Stromal cell of bone marrow (primary cell): ENCODE measurements around the gene PIK3C2B.

ENCODE experiments used
- DNase-seq: peaks from one replicate; pipeline ENCODE4 v3.0.0-alpha.2; 2012; ENCODE audit warnings: low read depth

The PIK3C2B gene

DNA sequence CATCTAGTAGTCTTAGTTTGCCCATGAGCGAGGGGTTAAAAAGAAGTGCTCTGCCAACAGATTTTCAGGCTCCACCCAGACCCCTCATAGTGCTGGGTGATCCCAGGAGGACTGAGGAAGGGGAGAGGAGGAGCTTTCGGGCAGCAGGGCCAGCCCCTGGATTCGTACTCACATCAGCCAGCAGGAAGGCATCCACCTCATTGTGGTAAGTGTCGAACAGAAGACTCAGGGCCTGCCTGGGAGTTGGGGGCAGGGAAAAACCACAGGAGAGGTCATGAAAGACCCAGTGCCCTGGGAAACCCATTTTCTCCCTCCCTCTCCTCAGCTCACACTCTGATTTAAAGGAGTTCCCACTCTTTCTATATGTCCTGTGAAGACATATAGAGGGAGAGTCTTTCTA, 34.9 kb downstream of the PIK3C2B start:
- no peak for DNase-seq

DNA sequence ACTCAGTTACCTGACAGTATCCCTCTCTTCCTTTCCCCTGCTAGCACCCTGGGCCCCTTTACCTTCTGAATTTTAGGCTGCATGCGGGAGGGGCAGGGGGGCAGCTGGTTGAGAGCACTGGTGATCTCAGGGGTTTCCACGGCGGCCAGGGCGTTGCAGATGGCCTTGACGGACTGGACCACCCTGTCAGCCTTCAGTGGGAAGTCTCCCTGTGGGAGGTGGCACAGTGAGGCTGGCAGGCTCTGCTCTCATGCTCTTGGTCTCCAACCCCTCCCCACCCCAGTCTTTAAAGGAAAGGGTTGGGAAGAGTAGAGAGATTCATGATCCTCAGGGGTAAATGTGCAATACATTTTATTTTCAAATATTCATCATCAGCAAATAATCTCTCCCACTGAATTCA, 36.9 kb downstream of the PIK3C2B start:
- no peak for DNase-seq

DNA sequence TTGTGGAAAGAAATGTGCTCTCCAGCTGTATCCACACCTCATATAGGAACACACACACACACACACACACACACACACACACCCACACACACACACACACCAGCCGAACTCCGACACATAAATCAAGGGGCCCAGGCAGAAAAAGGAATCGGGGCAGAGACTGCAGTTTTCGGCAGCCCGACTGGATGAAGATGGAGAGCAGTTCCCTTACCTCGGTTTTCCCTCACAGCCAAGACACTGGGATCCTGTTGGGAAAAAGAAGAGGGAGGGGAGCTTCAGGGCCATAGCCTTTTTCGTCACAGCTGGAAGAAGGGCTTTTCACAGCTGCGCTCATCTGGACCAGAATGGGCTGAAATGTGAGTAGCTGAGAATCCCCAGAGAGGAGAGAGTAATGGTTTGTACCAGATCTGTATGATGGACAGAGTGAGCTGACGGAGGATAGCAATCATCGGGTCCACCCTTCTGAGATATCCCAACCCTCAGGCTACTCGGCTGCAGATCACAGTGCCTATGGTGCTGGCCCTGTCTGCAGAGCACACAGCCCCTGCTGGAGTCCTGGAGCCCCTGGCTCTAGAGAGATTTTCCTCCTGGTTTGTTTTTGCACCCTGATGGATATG, 37.7 kb downstream of the PIK3C2B start:
- DNase-seq, result no peak

DNA sequence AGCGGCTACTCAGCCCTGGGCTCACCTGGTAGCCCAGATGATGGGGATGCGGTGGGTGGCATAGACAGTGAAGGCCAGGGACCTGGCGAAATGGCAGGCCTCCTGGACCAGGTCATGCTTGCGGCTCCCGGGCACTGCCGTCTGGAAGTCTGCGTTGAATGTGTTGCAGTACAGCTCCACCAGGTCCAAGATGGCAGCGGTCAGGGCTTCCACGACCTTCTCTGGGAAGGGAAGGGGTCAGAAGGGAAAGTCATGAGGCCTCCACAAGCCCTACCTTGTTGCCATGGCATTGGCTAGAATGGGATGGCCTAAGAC, 38.8 kb downstream of the PIK3C2B start:
- no peak for DNase-seq

DNA sequence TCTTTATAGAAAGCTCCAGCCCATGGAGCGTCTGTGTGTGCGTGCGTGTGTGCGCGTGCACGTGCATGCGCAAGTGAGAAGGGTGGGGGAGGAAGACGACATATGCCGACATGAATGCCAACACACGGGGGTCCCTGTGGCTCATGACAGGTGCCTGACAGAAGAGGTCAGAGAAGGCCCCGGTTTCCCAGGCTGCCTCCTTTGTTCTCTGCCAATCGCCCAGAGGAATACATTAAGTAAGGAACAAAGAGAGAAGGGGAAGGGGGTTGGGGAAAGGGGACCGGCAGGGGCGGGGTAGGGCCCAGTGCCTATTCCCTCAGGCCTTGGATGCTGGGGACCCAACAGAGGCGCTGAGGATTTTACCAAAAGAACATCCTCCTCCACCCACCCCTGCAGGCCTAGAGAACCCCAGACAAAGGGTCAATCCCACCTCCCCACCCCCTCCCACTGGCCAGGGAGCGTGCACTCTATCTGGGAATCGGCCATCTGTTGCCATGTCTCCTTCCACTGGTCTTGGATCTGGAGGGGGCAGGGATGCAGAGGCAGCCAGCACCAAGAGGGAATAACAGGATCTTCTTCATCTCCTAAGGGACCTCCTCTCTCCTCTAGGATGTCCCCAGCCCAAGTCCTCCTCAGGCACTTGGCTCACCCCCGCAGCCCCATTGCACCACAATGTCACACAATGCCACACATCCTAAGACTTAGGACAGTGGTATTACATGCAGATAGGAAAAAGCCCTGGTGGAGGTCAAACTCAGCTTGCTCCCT, 39.4 kb downstream of the PIK3C2B start:
- DNase-seq, result no peak

DNA sequence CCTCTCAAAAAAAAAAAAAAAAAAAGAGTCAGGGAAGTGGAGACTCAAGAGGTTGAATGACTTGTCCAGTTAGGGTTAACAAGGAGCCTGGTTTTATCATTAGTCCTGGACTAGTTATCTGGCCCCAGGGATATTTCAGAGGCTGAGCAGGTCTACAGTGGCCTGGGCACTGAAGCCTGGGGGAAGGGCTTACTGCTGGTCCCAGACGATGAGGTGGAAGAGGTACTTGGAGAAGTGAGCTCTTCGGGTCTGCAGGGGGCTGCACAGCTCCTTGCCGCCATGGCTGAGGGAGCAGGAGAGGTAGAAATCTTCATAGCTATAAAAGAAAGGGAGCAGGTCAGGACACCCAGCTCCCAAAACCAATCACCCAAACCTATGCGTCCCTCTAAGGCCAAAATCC, 40.1 kb downstream of the PIK3C2B start:
- DNase-seq, result no peak

DNA sequence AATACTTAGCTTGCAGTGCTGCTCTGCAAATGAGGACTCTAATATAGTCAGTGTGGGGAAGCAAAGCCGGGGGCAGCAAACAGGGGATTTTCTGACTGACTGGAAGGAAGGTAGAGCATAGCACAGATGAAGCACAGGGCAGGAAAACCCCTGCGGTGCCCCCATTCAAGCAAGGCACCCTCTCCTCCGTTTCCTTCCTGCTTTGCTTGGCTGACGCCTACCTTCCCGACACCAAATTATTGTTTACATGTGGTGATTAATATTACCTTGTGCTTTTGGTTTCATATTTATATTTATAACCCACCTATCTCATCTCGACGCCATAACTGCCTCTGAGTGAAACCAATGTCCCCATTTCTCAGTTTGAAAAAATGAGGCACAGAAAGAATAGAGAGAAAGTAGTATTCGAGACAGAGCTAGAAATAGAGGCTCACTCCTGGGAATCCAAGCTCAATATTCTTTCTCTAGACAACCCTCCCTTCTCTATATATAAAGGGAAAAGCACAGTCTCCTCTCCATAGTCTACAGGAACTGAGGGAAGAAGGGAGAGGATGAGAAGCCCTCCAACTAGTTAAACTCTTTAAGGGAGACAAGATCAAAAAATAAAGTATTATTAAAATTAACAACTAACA, 41.3 kb downstream of the PIK3C2B start:
- DNase-seq, result no peak

DNA sequence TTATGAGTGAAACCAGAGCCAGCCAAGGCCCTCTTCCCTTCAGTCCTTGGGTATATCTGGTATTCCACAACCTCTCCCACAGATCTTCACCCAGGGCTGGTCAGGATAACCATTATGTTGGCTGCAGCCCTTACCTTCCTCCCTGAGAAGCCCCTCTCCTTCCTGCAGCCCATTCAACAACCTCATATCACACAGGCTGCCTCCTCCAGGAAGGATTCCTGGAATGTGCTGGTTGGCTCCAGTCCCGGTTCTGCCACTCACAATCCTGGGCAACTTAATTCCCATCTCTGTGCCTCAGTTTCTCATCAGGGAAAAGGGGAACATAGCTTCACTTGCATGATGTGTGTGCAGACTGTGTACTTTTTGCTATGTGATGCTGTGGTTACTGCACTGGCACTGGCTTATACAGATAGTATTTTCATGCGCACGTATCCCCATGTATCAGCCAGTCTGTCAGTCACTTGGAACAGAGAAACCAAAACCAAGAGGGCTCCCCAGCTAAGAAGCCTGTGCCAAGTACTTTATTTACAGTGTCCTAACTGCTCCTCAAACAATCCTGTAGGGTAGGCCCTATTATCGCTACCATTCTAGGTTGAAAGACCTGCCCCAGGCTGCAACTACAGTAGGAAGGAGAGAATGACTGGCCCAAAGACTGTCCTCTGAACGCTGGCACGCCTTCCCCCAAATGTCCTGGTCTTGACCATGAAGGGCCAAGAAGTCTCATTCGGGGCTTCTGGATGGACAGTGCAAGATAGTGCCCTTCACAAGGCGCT, 43.1 kb downstream of the PIK3C2B start:
- DNase-seq, result no peak

DNA sequence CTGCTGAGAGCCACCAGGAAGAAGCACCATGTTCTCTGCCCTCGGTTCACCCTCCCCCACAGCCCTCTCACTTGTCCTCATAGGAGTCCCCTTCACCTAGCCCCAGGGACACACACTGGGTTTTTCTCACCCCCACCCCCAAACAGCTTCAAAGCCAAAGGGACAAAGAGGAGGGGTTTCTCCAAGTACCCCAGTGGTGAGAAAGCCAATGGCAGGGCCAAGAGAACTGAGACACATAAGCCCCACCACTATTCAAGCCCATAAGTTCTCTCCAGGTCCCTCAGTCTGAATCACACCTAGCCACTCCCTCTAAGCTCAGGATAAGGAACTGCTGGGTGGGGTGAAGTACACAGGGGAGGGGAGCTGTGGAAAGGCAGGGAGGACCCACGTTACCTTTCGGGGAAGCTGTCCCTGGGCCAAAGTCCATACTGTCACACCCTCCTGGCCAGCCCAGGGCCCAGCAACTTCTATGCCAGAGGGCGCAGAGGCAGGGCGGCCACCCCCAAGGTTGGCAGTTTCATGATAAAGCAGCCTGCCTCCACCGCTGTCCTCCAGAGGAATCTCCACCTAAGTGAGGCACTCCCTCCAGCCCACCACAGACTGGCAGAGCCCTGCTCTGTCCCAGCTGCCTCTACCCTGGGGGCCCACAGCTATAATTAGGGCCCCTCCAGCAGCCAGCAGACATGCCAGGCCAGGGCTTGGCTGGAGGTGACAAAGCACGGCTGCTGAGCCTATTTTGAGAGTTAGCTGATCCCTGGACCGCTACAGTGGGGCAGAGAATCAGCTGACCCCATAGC, 43.9 kb downstream of the PIK3C2B start:
- DNase-seq, result no peak

DNA sequence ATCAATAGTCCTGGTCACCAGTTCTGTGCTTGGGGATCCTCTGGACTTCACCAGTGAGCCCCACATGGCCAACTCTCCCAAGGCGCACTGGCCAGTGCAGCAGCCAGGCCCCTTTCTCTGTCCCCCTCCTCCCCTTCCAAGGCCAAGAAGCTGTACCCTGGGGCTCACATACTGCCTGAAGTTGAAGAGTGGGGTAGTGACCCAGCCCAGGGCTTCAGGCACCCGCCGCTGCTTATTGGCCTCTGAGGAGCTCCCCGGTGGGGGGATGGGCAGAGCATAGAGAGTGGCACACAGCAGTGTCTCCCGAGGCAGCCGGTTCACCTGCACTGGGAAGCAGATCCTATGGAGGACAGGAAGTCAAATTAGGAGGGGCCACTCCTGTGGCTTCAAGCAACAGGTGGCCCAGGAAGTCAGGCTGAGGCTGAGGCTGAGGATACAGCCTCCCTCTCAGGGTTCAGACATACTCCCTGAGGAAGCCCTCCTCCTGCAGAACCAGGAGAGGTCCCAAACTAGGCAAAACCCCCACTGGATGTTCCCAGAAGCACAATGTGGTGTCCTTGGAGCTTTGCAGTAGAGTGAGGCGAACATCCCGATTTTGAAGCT, 44.8 kb downstream of the PIK3C2B start:
- DNase-seq, result no peak

DNA sequence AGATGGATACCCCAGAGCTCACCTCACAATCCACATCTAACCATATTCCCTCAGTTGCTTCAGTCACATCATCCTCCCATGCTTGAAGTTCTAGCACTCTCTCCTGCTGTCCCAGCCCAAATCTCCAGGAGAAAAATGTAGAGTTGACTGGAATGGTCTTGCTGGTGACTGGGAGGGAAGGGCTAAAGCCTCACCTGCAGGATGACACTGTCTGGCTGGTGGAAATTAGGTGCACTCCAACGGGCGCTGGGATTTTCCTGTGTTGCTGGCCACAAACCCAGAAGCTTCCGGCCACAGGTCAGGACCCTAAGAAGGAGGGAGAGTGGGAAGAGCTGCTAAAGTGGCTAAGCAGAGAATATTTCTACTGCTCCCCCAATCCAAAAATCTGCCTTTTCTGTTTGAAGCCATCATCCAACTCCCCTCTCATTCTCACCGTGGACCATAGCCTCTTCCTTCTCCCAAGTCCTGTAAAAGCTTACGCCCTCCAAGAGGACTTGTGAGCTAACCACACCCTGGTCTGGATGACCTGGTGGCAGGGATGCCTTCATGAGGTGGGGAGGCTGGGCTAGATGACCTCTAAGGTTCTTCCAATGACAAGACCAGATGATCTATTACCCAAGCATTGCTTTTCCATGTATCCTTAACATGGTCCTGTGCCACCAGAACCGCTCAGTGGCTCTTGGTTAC, 45.5 kb downstream of the PIK3C2B start:
- DNase-seq, result no peak

DNA sequence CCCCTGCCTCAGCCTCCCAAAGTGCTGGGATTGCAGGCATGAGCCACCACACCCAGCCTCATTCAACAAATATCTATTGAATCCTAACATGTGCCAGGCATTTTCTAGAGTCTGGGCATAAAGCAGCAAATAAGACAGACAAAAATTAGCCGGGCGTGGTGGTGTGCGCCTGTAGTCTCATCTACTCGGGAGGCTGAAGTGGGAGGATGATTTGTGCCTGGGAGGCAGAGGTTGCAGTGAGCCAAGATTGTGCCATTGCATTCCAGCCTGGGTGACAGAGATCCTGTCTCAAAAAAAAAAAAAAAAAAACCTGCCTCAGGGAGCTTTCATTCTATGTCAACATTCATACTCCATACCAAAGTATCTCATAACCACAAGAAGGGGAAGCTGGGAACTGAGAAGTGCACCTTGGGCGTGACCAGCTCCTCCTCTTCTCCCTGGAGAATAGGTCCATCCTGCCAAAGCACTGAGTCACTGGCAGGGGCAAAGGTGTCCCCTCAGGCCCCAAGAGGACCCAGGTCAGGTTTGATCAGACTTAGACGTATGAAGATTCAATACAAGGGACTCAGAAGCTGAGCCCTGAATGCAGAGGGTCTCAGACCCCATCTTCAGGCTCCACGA, 46.2 kb downstream of the PIK3C2B start:
- no peak for DNase-seq

DNA sequence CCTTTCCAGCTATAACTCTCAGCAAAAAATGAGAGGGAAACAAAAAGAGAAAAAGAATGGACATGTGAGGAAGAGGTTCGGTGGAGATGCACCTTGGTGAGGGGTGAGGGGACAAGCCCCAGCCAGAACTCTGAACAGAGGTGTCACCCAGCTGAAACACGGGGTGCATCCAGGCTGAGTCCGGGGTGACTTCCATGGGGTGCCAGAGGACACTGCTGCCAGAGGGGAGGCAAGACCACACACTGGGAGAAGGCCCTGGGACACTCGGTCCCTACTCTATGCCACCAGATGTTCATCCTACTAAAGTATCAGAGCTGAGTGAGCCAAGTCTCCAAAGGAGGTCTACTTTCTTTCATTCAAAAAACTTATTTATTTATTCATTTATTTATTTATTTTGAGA, 46.9 kb downstream of the PIK3C2B start:
- DNase-seq, result no peak

DNA sequence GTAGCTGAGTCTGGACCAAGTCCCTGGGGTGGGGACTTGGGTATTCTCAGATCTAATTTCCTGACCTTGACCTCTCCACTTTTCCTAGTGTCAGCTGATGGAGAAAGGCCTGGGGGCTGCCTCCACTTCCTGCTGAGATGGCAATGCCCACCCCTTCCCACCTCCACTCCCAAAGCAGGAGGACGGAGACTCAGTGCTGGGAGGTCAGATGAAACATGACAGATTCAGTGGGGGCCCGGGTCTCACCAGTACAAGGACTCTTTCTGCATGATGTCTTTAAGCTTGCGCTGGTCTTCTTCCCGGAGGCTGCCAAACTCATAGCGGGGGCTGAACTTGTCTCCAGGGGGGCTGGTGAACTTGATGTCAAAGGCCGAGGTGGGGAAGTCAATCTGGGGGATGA, 47.4 kb downstream of the PIK3C2B start:
- no peak for DNase-seq

DNA sequence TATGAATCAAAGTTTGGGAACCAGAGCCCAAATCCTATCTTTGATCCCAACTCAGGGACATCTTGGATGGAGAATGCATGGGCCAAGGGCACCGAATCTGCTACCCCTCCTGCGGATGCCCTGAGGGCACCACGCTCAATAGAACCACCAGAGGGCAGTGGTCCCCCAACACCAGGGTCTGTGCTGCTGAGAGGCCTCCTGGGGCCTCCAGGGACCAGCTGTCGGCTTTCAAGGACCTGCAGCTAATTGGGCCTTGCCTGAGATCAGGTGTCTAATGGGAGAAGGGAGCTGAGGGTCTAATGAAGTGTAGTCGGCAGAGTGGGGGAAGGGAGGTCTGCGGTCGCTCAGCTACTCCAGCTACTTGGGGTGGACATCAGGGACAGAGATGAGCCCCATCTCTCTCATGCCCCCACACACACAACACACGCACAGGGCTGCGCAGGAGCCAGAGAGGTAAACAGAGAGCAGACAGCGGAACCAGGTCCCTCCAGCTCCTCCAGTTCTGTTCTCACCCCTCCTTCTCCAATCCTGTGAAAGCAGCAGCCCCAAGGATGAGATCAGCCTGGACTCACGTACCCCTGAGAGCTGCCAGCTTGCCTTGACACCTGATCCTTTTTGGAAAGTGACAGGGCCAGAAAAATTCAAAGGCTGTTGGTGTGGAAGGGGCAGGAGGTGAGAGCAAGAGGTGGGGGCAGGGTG, 48.0 kb downstream of the PIK3C2B start:
- DNase-seq, result no peak

DNA sequence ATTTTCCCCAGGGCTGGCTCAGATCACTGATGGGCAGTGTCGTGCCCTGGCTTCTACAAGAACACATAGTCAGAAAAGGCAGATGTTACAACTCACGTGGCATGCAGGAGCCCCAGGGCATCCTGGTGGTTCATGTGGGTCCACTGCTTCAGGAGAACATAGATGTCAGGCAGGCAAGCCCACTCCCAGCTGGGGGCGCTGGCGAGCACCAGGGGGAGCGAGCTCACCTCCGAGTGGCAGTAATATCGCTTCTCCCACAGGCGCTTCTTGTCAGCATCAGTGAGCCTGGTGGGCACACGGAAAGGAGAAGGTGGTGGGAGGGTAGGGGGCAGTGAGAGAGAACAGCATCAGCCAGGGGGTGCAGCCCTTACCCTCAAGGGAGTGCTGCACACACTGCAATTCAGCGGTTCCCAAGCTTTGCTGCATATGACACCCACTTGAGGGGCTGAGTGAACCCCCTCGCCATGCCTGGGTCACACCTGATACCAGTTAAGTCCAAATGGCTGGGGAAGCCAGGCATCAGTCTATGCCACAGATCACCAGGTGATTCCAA, 48.7 kb downstream of the PIK3C2B start:
- DNase-seq, result no peak
